BLaER1 (cell line): ENCODE data around the gene APBA2.
"Not testable (repeated sequence)": the region's sequence is repeated elsewhere in the genome, so short reads cannot be mapped to it uniquely, and the experiment has no call there.

Experiments
- H3K27ac ChIP-seq: shearing (Covaris generic); formaldehyde crosslinking; 2 replicates; pipeline ENCODE4 v1.8.1; 2022
- H3K27me3 ChIP-seq: shearing (Covaris generic); formaldehyde crosslinking; 2 replicates; pipeline ENCODE4 v1.8.1; 2022
- H3K36me3 ChIP-seq: shearing (Covaris generic); formaldehyde crosslinking; 2 replicates; pipeline ENCODE4 v1.8.1; 2022
- H3K4me1 ChIP-seq: shearing (Covaris generic); formaldehyde crosslinking; 2 replicates; pipeline ENCODE4 v1.8.1; 2022
- H3K4me2 ChIP-seq: shearing (Covaris generic); formaldehyde crosslinking; 2 replicates; pipeline ENCODE4 v1.8.1; 2022
- H3K4me3 ChIP-seq: shearing (Covaris generic); formaldehyde crosslinking; 2 replicates; pipeline ENCODE4 v1.8.1; 2022
- H3K9ac ChIP-seq: shearing (Covaris generic); formaldehyde crosslinking; 2 replicates; pipeline ENCODE4 v1.8.1; 2022
- H3K9me3 ChIP-seq: shearing (Covaris generic); formaldehyde crosslinking; 2 replicates; pipeline ENCODE4 v1.8.1; 2022
- H4K20me1 ChIP-seq: shearing (Covaris generic); formaldehyde crosslinking; 2 replicates; pipeline ENCODE4 v1.8.1; 2022
- Cebpa-rat ChIP-seq: shearing (Covaris generic); IDR thresholded peaks from 2 replicates; pipeline ENCODE4 v1.8.1; 2022

Gene APBA2

DNA sequence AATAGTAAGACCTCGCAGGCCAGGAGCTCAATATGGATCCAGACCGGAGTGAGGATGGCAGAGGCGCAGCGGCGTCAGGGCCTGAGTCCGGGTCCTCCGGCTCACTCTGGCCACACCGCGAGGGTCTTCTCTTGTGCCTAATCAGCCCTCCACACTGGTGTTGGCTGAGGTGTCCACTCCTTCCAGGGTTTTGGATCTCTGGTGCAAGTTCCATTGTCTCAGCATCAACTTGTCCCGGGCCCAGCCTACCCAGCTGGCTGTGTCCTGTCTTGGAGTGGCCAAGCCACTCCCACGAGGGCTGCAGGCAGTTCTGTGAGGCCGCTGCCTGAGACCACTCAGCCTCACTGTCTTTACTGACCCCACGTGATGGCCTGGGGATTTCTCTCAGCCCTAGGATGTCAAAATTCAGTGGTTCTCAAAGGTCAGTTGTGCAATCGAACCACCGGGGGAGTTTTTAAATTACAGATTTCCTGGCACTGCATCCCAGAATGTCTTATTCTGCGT is 24.7 kb upstream of the APBA2 start:
- 0 out of 2 replicates have a peak, but pooled peaks cover 3% of the 10 kb centered on the region for H3K9me3 ChIP-seq
- no peaks in the 10 kb centered on the region for H4K20me1 ChIP-seq
- H3K4me2 ChIP-seq = peak overlapping the region; percentile 28
- peaks cover 16% of the 10 kb centered on the region for H3K4me1 ChIP-seq
- no peaks in the 10 kb centered on the region for H3K36me3 ChIP-seq
- H3K27me3 ChIP-seq = no peaks in the 10 kb centered on the region
- H3K4me3 ChIP-seq = no peak overlapping the region
- TF ChIP-seq Cebpa-rat = 0 out of 2 replicates have a peak, but pooled peaks have one; percentile 37
- 0 out of 2 replicates have a peak overlapping the region, but pooled peaks have one; percentile 6 for H3K27ac ChIP-seq
- no peak overlapping the region for H3K9ac ChIP-seq

- H3K4me1 ChIP-seq = peaks cover 16% of the 10 kb centered on the region
- not testable (repeated sequence) for H3K4me3 ChIP-seq, H3K27me3 ChIP-seq, H4K20me1 ChIP-seq, H3K9ac ChIP-seq, H3K27ac ChIP-seq, H3K9me3 ChIP-seq, H3K36me3 ChIP-seq
- H3K4me2 ChIP-seq = peak overlapping the region; percentile 28
Measured at GRCh38 chr15:28861589-28862293, 24.0 kb upstream of the APBA2 start.

GRCh38 chr15:28868744-28869345 is 16.9 kb upstream of the APBA2 start:
- no peak overlapping the region for H3K4me3 ChIP-seq
- no peak overlapping the region for H3K4me2 ChIP-seq
- H3K36me3 ChIP-seq = no peaks in the 10 kb centered on the region
- H3K4me1 ChIP-seq = no peaks in the 10 kb centered on the region
- H3K9ac ChIP-seq = no peak overlapping the region
- no peak for TF ChIP-seq Cebpa-rat
- H3K9me3 ChIP-seq = no peaks in the 10 kb centered on the region
- H3K27me3 ChIP-seq = no peaks in the 10 kb centered on the region
- H3K27ac ChIP-seq = no peak overlapping the region
- H4K20me1 ChIP-seq = no peaks in the 10 kb centered on the region

DNA sequence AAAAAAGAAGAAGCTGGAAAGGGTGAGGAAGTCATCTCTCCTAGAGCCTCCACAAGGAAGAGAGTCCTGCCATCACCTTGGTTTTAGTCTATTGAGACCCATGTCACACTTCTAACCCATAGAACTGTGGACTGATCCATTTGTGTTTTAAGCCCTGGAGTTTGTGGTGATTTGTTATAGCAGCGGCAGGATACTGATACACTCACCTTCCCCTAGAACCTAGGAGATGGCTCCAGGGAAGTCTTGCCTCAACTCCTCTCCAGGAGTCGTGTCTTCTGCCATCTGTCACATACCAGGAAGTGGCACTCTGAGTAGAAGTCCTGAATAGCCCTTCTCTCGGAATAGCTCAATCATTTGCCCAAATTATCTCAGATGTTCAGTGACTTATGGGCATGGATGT is 14.6 kb upstream of the APBA2 start:
- Histone ChIP-seq H3K36me3 (no peaks in the 10 kb centered on the region), H3K4me2 (no peak overlapping the region), H3K9ac (no peak overlapping the region), H3K9me3 (no peaks in the 10 kb centered on the region), H3K27ac (no peak overlapping the region), H3K4me3 (no peak overlapping the region), H3K27me3 (no peaks in the 10 kb centered on the region), H3K4me1 (peaks cover 4% of the 10 kb centered on the region), H4K20me1 (no peaks in the 10 kb centered on the region)
- TF ChIP-seq Cebpa-rat = no peak

DNA sequence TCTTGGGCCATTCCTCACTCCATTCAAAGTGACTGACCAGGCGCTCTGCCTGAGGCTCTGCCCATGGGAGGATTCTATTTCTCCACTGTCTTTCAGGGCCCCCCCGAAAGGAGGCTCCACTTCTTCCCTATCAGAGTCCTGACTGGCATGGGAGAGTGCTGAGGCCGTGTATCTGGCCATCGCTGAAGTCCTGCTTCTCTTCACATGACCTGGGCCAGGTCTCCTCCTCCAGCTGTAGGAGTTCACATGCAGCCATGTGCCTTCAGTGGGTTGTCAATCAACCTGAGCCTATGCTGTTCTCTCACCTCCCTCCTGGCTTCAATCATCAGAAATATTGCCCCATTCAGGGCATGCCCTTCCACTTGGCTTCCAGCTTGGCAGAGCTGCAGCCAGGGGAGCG is 12.8 kb upstream of the APBA2 start:
- Histone ChIP-seq H4K20me1 (no peaks in the 10 kb centered on the region), H3K9ac (no peak overlapping the region), H3K9me3 (no peaks in the 10 kb centered on the region), H3K36me3 (no peaks in the 10 kb centered on the region), H3K4me2 (no peak overlapping the region), H3K4me3 (no peak overlapping the region), H3K27ac (no peak overlapping the region), H3K4me1 (peaks cover 12% of the 10 kb centered on the region), H3K27me3 (no peaks in the 10 kb centered on the region)
- no peak for TF ChIP-seq Cebpa-rat

- H3K36me3 ChIP-seq = no peaks in the 10 kb centered on the region
- no peaks in the 10 kb centered on the region for H4K20me1 ChIP-seq
- H3K4me1 ChIP-seq = peaks cover 12% of the 10 kb centered on the region
- H3K9ac ChIP-seq = no peak overlapping the region
- no peaks in the 10 kb centered on the region for H3K27me3 ChIP-seq
- no peak overlapping the region for H3K27ac ChIP-seq
- no peaks in the 10 kb centered on the region for H3K9me3 ChIP-seq
- no peak overlapping the region for H3K4me3 ChIP-seq
- no peak overlapping the region for H3K4me2 ChIP-seq
- no peak for TF ChIP-seq Cebpa-rat
Measured at GRCh38 chr15:28873585-28874190, 12.1 kb upstream of the APBA2 start.

DNA sequence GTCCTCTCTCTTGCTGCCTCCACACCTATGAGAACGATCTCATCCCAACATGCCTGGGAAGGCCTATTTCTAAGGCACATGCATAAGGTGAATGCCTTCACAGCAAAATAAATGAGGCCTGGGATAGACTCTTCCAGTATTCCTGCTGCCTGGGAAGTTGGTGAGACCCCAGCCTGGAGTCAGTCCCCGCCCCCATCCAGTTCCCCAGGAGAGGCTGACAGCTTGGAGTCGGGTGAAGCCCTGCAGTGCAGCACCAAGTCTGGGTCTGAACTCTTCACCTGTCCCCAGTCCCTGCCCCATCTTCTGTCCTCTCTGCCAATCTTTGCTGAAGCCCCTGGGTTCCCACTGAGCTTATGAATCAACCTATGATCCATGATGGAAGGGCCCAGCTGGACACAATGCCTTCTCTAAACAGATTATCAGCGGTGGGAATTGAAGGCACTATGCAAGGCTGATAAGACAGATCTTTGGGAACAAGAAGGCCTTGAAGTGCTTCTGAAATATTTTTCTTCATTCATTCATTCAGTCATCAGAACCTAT is 10.2 kb upstream of the APBA2 start:
- no peaks in the 10 kb centered on the region for H3K27me3 ChIP-seq
- no peaks in the 10 kb centered on the region for H3K9me3 ChIP-seq
- H3K27ac ChIP-seq = no peak overlapping the region
- no peak overlapping the region for H3K9ac ChIP-seq
- no peaks in the 10 kb centered on the region for H4K20me1 ChIP-seq
- H3K4me1 ChIP-seq = peaks cover 13% of the 10 kb centered on the region
- no peak overlapping the region for H3K4me2 ChIP-seq
- no peaks in the 10 kb centered on the region for H3K36me3 ChIP-seq
- no peak overlapping the region for H3K4me3 ChIP-seq
- TF ChIP-seq Cebpa-rat = no peak

GRCh38 chr15:28876131-28876844 is 9.5 kb upstream of the APBA2 start:
- TF ChIP-seq Cebpa-rat = no peak
- H3K4me2 ChIP-seq = peak overlapping the region; percentile 4; the same call in 1 of the 2 replicates
- no peaks in the 10 kb centered on the region for H4K20me1 ChIP-seq
- no peaks in the 10 kb centered on the region for H3K27me3 ChIP-seq
- H3K36me3 ChIP-seq = no peaks in the 10 kb centered on the region
- H3K9ac ChIP-seq = no peak overlapping the region
- H3K9me3 ChIP-seq = no peaks in the 10 kb centered on the region
- no peak overlapping the region for H3K4me3 ChIP-seq
- H3K4me1 ChIP-seq = peaks cover 21% of the 10 kb centered on the region
- no peak overlapping the region for H3K27ac ChIP-seq

DNA sequence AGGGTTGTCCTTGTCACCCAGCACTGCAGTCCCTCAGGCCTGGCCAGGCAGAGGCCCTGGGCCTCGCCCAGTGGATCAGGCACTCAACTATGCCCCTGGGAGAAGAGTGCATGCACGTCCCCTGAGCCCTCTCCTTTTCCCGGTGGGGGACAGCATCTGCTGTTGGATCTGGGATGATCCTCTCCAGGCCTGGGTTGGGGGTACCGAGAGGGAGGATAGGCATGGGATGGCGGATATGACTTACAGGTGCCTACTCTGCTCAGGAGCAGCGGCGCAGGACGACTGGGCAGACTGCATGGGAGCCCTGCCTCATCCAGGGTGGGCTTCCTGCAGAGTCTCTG is 9.0 kb upstream of the APBA2 start:
- no peak overlapping the region for H3K27ac ChIP-seq
- H3K4me2 ChIP-seq = peak overlapping the region; percentile 4; the same call in 1 of the 2 replicates
- H3K36me3 ChIP-seq = no peaks in the 10 kb centered on the region
- no peak overlapping the region for H3K4me3 ChIP-seq
- H4K20me1 ChIP-seq = no peaks in the 10 kb centered on the region
- no peak overlapping the region for H3K9ac ChIP-seq
- TF ChIP-seq Cebpa-rat = no peak
- H3K27me3 ChIP-seq = no peaks in the 10 kb centered on the region
- peaks cover 26% of the 10 kb centered on the region for H3K4me1 ChIP-seq
- no peaks in the 10 kb centered on the region for H3K9me3 ChIP-seq
